Adipocyte (in vitro differentiated cells): Measurements from ENCODE around the gene DOCK7.

ENCODE experiments used
- DNase-seq: peaks from one replicate; pipeline ENCODE4 v3.0.0-alpha.2; 2015; ENCODE audit warnings: low read depth
- H3K27me3 ChIP-seq: replicated peaks from 2 replicates; pipeline ENCODE4 v1.7.0; 2013; ENCODE audit warnings: mild to moderate bottlenecking, low read length, moderate library complexity; ENCODE audit not compliant: control insufficient read depth, insufficient read depth
- H3K36me3 ChIP-seq: 2 replicates; pipeline ENCODE4 v1.7.0; 2013; ENCODE audit warnings: low read length, mild to moderate bottlenecking, moderate library complexity; ENCODE audit not compliant: control insufficient read depth, insufficient read depth, severe bottlenecking
- H3K4me1 ChIP-seq: 2 replicates; pipeline ENCODE4 v1.7.0; 2013; ENCODE audit warnings: mild to moderate bottlenecking, low read length, moderate library complexity; ENCODE audit not compliant: control insufficient read depth, insufficient read depth
- H3K4me3 ChIP-seq: 2 replicates; pipeline ENCODE4 v1.7.0; 2013; ENCODE audit warnings: mild to moderate bottlenecking, low read length, moderate library complexity
- H3K9ac ChIP-seq: 2 replicates; pipeline ENCODE4 v1.7.0; 2013; ENCODE audit warnings: mild to moderate bottlenecking, low read length, moderate library complexity
- H3K9me3 ChIP-seq: 2 replicates; pipeline ENCODE4 v1.7.0; 2013; ENCODE audit warnings: mild to moderate bottlenecking, low read length, moderate library complexity; ENCODE audit not compliant: control insufficient read depth

DOCK7 gene

GRCh38 chr1:62481681-62482080 is 206.5 kb downstream of the DOCK7 start:
- Histone ChIP-seq H3K4me3 (no peak overlapping the region), H3K36me3 (peaks cover 18% of the 10 kb centered on the region), H3K9ac (no peak overlapping the region), H3K4me1 (no peaks in the 10 kb centered on the region), H3K9me3 (no peaks in the 10 kb centered on the region), H3K27me3 (no peaks in the 10 kb centered on the region)
- peak; percentile 33 for DNase-seq

- H3K27me3 ChIP-seq: no peaks in the 10 kb centered on the region
- H3K36me3 ChIP-seq: peaks cover 60% of the 10 kb centered on the region
- DNase-seq: no peak
- H3K4me1 ChIP-seq: no peaks in the 10 kb centered on the region
- no peaks in the 10 kb centered on the region for H3K9me3 ChIP-seq
- no peak overlapping the region for H3K4me3 ChIP-seq
- no peak overlapping the region for H3K9ac ChIP-seq
Observed at GRCh38 chr1:62476525-62477219, 211.5 kb downstream of the DOCK7 start.

- H3K4me3 ChIP-seq: no peak overlapping the region
- H3K36me3 ChIP-seq: peaks cover 61% of the 10 kb centered on the region
- peaks cover 4% of the 10 kb centered on the region for H3K9me3 ChIP-seq
- no peak overlapping the region for H3K9ac ChIP-seq
- DNase-seq: peak; percentile 23
- H3K4me1 ChIP-seq: peaks cover 6% of the 10 kb centered on the region
- H3K27me3 ChIP-seq: no peaks in the 10 kb centered on the region
Observed at GRCh38 chr1:62467092-62467491, 221.1 kb downstream of the DOCK7 start.

GRCh38 chr1:62462370-62462769 is 225.8 kb downstream of the DOCK7 start:
- H3K9ac ChIP-seq: no peak overlapping the region

GRCh38 chr1:62457955-62458354 is 230.2 kb downstream of the DOCK7 start:
- H3K36me3 ChIP-seq: peaks cover 42% of the 10 kb centered on the region
- no peak overlapping the region for H3K4me3 ChIP-seq

More at GRCh38 chr1:62462370-62462769, 225.8 kb downstream of the DOCK7 start:
- H3K9me3 ChIP-seq: no peaks in the 10 kb centered on the region
- peaks cover 34% of the 10 kb centered on the region for H3K36me3 ChIP-seq
- no peaks in the 10 kb centered on the region for H3K27me3 ChIP-seq
- H3K4me1 ChIP-seq: peaks cover 5% of the 10 kb centered on the region
- no peak for DNase-seq
- H3K4me3 ChIP-seq: no peak overlapping the region

GRCh38 chr1:62452951-62453350 is 235.2 kb downstream of the DOCK7 start:
- Histone ChIP-seq H3K27me3 (no peaks in the 10 kb centered on the region), H3K36me3 (peaks cover 82% of the 10 kb centered on the region), H3K9ac (no peak overlapping the region), H3K4me3 (no peak overlapping the region), H3K4me1 (no peaks in the 10 kb centered on the region), H3K9me3 (no peaks in the 10 kb centered on the region)
- DNase-seq: no peak

More at GRCh38 chr1:62457955-62458354, 230.2 kb downstream of the DOCK7 start:
- H3K27me3 ChIP-seq: no peaks in the 10 kb centered on the region
- H3K9me3 ChIP-seq: no peaks in the 10 kb centered on the region
- DNase-seq: no peak
- no peak overlapping the region for H3K9ac ChIP-seq
- H3K4me1 ChIP-seq: no peaks in the 10 kb centered on the region

- DNase-seq: no peak
- Histone ChIP-seq H3K4me1 (no peaks in the 10 kb centered on the region), H3K27me3 (no peaks in the 10 kb centered on the region), H3K4me3 (no peak overlapping the region), H3K36me3 (peaks cover 72% of the 10 kb centered on the region), H3K9ac (no peak overlapping the region), H3K9me3 (no peaks in the 10 kb centered on the region)
Observed at GRCh38 chr1:62450301-62450700, 237.9 kb downstream of the DOCK7 start.

- no peak for DNase-seq
- no peaks in the 10 kb centered on the region for H3K27me3 ChIP-seq
- H3K4me3 ChIP-seq: no peak overlapping the region
- H3K9me3 ChIP-seq: no peaks in the 10 kb centered on the region
- no peaks in the 10 kb centered on the region for H3K4me1 ChIP-seq
- peaks cover 65% of the 10 kb centered on the region for H3K36me3 ChIP-seq
- H3K9ac ChIP-seq: no peak overlapping the region
Observed at GRCh38 chr1:62448221-62448933, 239.8 kb downstream of the DOCK7 start.

- no peak overlapping the region for H3K4me3 ChIP-seq
- H3K9ac ChIP-seq: no peak overlapping the region
- no peak for DNase-seq
- H3K9me3 ChIP-seq: no peaks in the 10 kb centered on the region
- no peaks in the 10 kb centered on the region for H3K4me1 ChIP-seq
- peaks cover 57% of the 10 kb centered on the region for H3K36me3 ChIP-seq
- H3K27me3 ChIP-seq: no peaks in the 10 kb centered on the region
Observed at GRCh38 chr1:62444701-62445100, 243.5 kb downstream of the DOCK7 start.

GRCh38 chr1:62439652-62440371 is 248.4 kb downstream of the DOCK7 start:
- H3K4me3 ChIP-seq: peak overlapping the region; percentile 43
- H3K27me3 ChIP-seq: no peaks in the 10 kb centered on the region
- no peak for DNase-seq
- peaks cover 16% of the 10 kb centered on the region for H3K4me1 ChIP-seq
- H3K9ac ChIP-seq: peak overlapping the region; percentile 65
- peaks cover 22% of the 10 kb centered on the region for H3K36me3 ChIP-seq
- H3K9me3 ChIP-seq: no peaks in the 10 kb centered on the region

GRCh38 chr1:62438163-62438562 is 250.0 kb downstream of the DOCK7 start:
- Histone ChIP-seq H3K36me3 (peaks cover 15% of the 10 kb centered on the region), H3K9me3 (no peaks in the 10 kb centered on the region), H3K4me1 (peaks cover 16% of the 10 kb centered on the region), H3K9ac (peak overlapping the region; percentile 99), H3K27me3 (no peaks in the 10 kb centered on the region), H3K4me3 (peak overlapping the region; percentile 96)
- peak; percentile 50 for DNase-seq
